Left hindlimb (tissue), 1 donor: ENCODE measurements around the gene LPCAT4.
"Not testable (repeated sequence)": the region's sequence is repeated elsewhere in the genome, so short reads cannot be mapped to it uniquely, and the experiment has no call there.

Experiments
- DNase-seq: peaks from one replicate; pipeline ENCODE4 v3.0.0-alpha.2; 2018

Gene LPCAT4

DNA sequence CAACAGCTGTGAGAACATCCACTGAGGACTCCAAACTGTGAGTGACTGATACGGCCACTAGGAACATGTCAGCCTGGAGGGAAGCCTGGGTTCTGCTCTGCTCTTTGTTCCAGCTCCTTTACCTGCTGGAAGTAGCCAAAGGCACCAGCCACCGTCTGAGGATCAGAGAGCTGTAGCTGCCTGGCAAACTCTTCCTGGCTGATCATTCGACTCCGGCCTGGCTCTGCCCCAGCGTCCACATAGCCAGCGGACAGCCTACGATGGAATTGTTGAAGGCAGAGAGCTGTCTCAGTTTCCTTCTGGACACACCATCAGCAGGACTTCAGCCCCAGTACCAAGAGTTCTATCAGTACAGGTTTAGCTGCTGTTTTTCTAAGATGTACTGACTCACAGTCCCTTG is 5.7 kb downstream of the LPCAT4 start:
- no peak for DNase-seq

GRCh38 chr15:34360298-34360697 is 6.7 kb downstream of the LPCAT4 start:
- no peak for DNase-seq

DNA sequence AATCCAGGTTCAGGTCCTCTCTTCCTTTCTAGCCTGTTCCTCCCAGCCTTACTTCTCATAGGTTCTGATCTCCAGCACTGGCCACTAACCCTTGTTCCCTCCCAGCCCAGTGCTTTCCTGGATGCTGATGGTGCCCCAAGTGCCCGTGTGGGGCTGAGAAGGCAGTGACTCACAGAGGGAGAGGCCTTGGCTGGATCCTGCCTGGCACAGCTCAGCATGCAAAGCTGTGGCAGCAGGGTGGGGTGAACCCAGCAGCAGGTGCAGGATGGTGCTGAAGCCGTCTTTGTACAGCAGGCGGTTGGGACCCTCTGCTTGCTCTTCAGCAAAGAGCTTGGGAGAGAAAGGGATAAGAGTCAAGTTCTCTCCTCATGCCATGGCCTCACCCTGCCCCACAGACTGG is 7.6 kb downstream of the LPCAT4 start:
- DNase-seq, result no peak

- no peak for DNase-seq
Observed at GRCh38 chr15:34358948-34359347, 8.0 kb downstream of the LPCAT4 start.

- DNase-seq, result no peak
Observed at GRCh38 chr15:34358367-34358766, 8.6 kb downstream of the LPCAT4 start.

- no peak for DNase-seq
Observed at GRCh38 chr15:34357653-34358052, 9.3 kb downstream of the LPCAT4 start.

GRCh38 chr15:34355241-34355640 is 11.8 kb downstream of the LPCAT4 start:
- DNase-seq, result no peak

- no peak for DNase-seq
Observed at GRCh38 chr15:34354286-34354685, 12.7 kb downstream of the LPCAT4 start.

GRCh38 chr15:34353627-34354026 is 13.4 kb downstream of the LPCAT4 start:
- DNase-seq, result no peak

GRCh38 chr15:34352996-34353395 is 14.0 kb downstream of the LPCAT4 start:
- DNase-seq, result not testable (repeated sequence)

- no peak for DNase-seq
Observed at GRCh38 chr15:34349769-34350168, 17.2 kb downstream of the LPCAT4 start.

DNA sequence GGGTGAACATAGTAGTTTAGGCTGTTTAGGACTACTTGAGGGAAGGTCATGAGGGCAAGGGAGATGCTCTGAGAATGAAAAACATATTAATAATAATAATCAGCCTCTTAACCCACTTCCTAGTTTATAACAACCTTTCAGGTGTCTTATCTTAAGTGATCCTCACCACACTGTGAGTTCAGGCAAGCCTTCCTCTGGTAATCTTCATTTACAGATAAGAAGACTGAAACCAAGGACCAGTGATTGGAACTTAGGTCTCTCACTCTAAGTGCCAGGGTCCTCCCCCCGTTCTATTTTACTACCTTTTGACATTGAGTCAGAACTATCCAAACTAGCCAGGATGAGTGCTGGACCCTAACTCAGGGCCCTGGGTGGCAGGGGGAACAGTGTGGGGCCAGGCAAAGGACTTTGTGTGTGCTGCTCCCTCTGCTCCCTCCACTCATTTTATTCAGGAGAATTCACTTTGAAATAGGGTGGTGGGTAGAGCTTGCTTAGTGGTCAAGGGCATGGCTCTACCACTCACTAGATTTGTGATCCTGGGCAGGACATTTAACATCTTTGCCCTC is 18.2 kb downstream of the LPCAT4 start:
- no peak for DNase-seq

DNA sequence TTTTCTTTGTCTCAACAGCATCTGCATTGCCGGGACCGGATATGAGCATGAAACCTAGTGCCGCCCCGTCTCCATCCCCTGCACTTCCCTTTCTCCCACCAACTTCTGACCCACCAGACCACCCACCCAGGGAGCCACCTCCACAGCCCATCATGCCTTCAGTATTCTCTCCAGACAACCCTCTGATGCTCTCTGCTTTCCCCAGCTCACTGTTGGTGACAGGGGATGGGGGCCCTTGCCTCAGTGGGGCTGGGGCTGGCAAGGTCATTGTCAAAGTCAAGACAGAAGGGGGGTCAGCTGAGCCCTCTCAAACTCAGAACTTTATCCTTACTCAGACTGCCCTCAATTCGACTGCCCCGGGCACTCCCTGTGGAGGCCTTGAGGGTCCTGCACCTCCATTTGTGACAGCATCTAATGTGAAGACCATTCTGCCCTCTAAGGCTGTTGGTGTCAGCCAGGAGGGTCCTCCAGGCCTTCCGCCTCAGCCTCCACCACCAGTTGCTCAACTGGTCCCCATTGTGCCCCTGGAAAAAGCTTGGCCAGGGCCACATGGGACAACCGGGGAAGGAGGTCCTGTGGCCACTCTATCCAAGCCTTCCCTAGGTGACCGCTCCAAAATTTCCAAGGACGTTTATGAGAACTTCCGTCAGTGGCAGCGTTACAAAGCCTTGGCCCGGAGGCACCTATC is 18.9 kb downstream of the LPCAT4 start:
- DNase-seq, result no peak

DNA sequence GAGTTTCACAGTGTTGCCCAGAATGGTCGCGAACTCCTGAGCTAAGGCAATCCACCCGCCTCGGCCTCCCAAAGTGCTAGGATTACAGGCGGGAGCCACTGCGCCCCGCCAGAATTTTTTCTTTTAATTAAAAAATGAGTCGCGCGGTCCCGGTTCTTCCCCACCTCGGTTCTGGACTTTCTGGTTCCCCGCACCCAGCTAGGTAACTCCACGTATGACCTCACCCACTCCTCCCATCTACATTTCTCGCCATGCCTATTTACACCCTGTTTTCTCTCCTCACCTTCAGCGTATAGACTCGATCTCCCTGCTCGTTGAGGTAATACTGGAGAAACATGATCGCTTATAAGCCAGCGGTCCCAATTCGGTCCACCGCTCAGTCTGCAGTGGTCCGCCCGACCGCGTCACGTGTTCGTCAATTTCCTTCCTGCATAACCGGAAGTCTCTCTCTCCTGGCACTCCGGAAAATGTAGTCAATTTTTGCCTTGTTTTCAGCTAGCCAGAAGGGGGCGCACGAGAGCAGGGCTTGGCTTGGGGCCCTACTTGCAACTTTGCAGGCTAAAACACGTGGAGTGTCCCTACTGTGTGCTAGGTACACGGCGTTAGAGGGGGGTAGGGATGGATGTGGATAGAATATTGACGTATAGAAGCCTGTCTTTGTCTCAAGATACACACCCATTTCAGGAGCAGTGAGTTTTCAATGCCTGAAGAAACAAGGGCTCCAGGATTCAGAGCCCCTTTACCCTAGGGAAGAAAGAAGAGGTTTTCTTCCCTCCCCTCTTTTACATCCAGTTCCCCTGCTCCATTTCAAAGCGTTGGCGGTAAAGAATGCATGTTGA is 24.0 kb downstream of the LPCAT4 start, which contains the start of the genes NOP10 and NUTM1:
TSS of gene NOP10 (minus strand) at position 400 of the 839 bp plus-strand sequence. CDS start at position 337, 63 bp downstream.
TSS of gene NUTM1 (plus strand) at position 579 of the 839 bp plus-strand sequence. CDS start 382 bp downstream, outside the sequence.
- peak; percentile 91 for DNase-seq

GRCh38 chr15:34342213-34342736 is 24.7 kb downstream of the LPCAT4 start:
- not testable (repeated sequence) for DNase-seq

DNA sequence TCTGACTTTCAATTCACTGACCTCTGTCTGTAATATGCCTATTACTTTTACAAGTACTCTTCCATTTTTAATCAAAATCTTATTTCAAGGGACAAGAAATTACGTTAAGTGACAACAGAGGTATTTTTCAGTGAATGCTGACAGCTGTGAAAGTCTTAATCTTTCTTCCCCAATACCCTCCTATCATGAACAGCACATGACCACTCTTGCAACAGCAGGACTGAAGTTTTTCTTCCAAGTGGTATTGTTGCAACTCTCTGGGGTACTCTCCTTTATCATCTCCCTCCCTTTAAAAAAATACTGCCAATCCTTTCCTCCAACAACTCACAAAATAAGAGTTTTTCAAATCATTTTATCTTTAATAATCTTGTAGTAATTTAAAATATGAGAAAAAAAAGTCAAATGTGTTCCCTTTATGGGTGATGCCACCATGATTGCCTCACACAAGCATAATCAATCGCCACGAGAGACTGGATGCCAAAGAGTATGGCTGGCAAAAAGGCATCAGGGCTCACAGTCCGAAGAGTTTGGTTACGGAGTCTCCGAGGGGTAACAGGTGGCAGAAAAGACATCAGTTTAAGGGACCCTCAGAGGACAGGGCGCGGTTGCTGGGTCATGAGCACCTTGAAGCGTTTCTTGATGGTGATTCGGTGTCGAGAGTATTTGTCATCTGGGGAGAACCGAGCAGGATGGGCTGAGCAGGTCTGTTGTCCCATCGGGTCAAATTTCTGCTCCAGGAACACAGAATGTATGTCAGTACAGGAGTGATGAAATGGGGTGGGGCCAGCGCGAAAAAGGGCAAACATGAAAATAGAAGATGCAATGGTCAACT is 25.4 kb downstream of the LPCAT4 start:
- DNase-seq, result no peak

- no peak for DNase-seq
Observed at GRCh38 chr15:34339946-34340345, 27.1 kb downstream of the LPCAT4 start.

GRCh38 chr15:34338347-34338746 is 28.6 kb downstream of the LPCAT4 start:
- no peak for DNase-seq

- peak; percentile 93 for DNase-seq
Observed at GRCh38 chr15:34337557-34338306, 29.3 kb downstream of the LPCAT4 start, which contains the start of gene SLC12A6. Gene SLC12A6, minus strand, starts transcription at chr15:34337781. Its CDS starts 1,101 bp downstream, at chr15:34336680.

DNA sequence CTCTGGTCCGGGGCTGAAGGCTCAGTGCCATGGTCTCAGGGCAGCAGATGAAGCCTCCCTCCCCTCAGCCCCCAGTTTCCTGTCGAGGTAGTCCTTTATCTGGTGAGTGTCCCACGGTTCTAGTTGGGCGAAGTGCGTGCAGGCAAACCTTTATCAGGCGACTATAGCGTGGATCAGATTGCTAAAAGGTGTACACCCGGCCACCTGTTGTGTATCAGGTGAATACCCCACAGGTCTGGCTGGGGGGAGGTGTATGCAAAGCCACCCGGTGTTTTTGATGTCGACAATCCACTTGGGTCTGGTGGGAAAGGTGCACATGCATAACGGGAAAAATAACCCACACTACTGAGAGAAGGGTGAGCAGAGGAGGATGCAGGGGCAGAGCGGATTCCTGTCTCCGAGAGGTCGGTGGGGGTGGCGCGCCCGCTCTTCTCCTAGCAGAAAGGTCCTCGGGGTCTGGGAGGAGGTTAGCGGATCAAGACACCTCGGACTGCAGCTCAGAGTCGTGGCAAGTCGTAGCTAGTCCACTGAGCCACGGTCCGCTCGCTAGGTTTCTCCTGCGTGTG is 29.9 kb downstream of the LPCAT4 start:
- no peak for DNase-seq
